Heart left ventricle (tissue), 16 donors: ENCODE results near the gene DYNC2H1. TPM values are rescaled to one million over a fixed set of nuclear protein-coding genes. Genes with fewer than 3 reads are reported as not detected.

Source experiments
- ATAC-seq, 4 donors: fragments of 200-7000 bp; cut with Tn5 transposase; one replicate each; pipeline ENCODE4 v1.9.1; 2020 to 2022; ENCODE audit warnings: moderate library complexity in 4 of 4, mild to moderate bottlenecking in 3 of 4, moderate number of reproducible peaks in 1 of 4
- DNase-seq, 5 donors: peaks; one replicate each; pipeline ENCODE4 v3.0.0-alpha.2; 2020
- H3K27ac ChIP-seq, 12 donors: fragments of 200-600 bp; sonication (generic) in 4 of 12; one replicate each; pipeline versions ENCODE4 v1.5.0 to v1.8.0; 2016 to 2022; ENCODE audit warnings: mild to moderate bottlenecking in 2 of 12
- H3K27me3 ChIP-seq, 9 donors: fragments of 200-600 bp; sonication (generic) in 2 of 9; one replicate each; pipeline versions ENCODE4 v1.5.1 to v1.8.0; 2016 to 2022; ENCODE audit warnings: mild to moderate bottlenecking in 3 of 9
- H3K36me3 ChIP-seq, 9 donors: fragments of 200-600 bp; sonication (generic) in 2 of 9; one replicate each; pipeline versions ENCODE4 v1.5.0 to v1.8.0; 2018 to 2022; ENCODE audit warnings: mild to moderate bottlenecking in 2 of 9
- H3K4me1 ChIP-seq, 12 donors: fragments of 200-600 bp; sonication (generic) in 4 of 12; one replicate each; pipeline versions ENCODE4 v1.5.0 to v1.8.0; 2016 to 2022; ENCODE audit warnings: mild to moderate bottlenecking in 3 of 12
- H3K4me3 ChIP-seq, 12 donors: fragments of 200-600 bp; sonication (generic) in 4 of 12; one replicate each; pipeline versions ENCODE4 v1.5.0 to v1.8.0; 2017 to 2022; ENCODE audit warnings: mild to moderate bottlenecking in 9 of 12, moderate library complexity in 4 of 12
- H3K9me3 ChIP-seq, 12 donors: fragments of 200-600 bp; sonication (generic) in 4 of 12; one replicate each; pipeline versions ENCODE4 v1.5.0 to v1.8.0; 2016 to 2022; ENCODE audit warnings: mild to moderate bottlenecking in 1 of 12
- POLR2A ChIP-seq, 2 donors: fragments of 450-650 bp; IDR thresholded peaks; one replicate each; pipeline ENCODE4 v1.6.1; 2017; ENCODE audit warnings: antibody characterized with exemption in 2 of 2, mild to moderate bottlenecking in 2 of 2, moderate library complexity in 2 of 2
- WGBS, 4 donors: extraction: QIAGEN DNeasy Blood & Tissue Kit in 2 of 4; methylation state at CpG; one replicate each; pipeline versions ENCODE4 v1.1.5 to v1.1.7; 2013 to 2018; 5-methylcytosine and 5-hydroxymethylcytosine counted together
- intact Hi-C, 10 donors: fragments of 100-400 bp; cut with DNase I; formaldehyde crosslinking; loops; one replicate each; pipeline versions ENCODE4 v1.11.1 to v1.14.2; 2022
- polyA plus RNA-seq, 2 donors: library from polyadenylated mRNA; stranded (reverse); fragments of 200-250 nt; gene quantifications; one replicate each; pipeline ENCODE4 v1.2.3, GENCODE V29; 2013
- total RNA-seq, 9 donors: library from RNA; depleted of rRNA in 2 of 9; stranded (reverse); fragments of >200 nt in 2 of 9; fragmentation: NEBNext Ultra II Directional in 3 of 9; extraction: Animal tissue kit (Norgen Biotek cat#: 25700) in 3 of 9; gene quantifications; one replicate each; pipeline versions ENCODE4 v1.1.0 to v1.2.4, GENCODE V29; 2016 to 2023
- TF ChIP-seq, protein P1 (sequence below), 12 donors: fragments of 200-600 bp; sonication (generic) in 4 of 12; IDR thresholded peaks; one replicate each; pipeline versions ENCODE4 v1.5.0 to v1.8.0; 2018 to 2022; ENCODE audit warnings: antibody characterized with exemption in 12 of 12, mild to moderate bottlenecking in 5 of 12
- donor health status: ischemic (EF 13 %, LVEDD 7.1; RV severe dilation, severe dysfunction).
- donor health status: healthy with polysubstance abuse.
- donor health status: DM: no; HTN: yes; CAD: no.
- donor health status: DM: no; HTN: no; CAD: no.
- donor health status: ischemic (EF 25% LVEDD 6.9; RV normal size, moderate dysfunction).
- donor health status: ischemic (EF 25% LVEDD 5.7; RV mildly dilated, moderate dysfunction).
- donor health status: healthy.
- donor health status: DM: yes; HTN: yes; CAD: no.
- donor health status: ischemic (EF 35%, LVEDD 5.7; RV mildly dilated, moderate dysfunction).
- donor health status: nonischemic (EF 11% LVEDD 7.7; RV severe dilation, severe dysfunction).
- donor health status: DM: yes; HTN: yes; CAD: no.
- donor health status: PGD.
- donor health status: ischemic (EF 29% LVEDD 5.4; RV normal size, mild dysfunction).
- donor health status: nonischemic (EF 23%, LVEDD 6.1; RV moderate dilation, normal function).

The DYNC2H1 gene
- total and polyA plus RNA-seq, 11 donors = 2.3 to 7.2 (median 3.7) TPM

DNA sequence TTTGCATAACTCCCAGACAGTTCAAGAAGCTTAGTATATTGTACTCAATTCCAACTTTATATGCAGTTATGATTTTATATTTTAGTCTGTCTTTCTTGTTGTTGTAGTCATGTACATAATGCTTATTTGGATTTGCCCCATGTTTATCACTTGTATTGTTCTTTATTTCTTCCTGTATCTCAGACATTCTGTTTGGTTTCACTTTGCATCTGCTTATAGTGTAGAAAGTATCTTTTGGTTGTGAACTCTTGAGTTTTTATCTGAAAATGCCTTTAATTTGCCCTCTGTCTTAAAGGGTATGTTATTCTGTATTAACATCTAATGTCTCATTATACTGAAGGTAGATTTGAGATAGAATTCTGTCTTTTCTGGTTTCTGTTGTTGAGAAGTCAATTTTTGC is 275.4 kb downstream of the DYNC2H1 start:
- Histone ChIP-seq H3K4me3 (no peak overlapping the region), H3K9me3 (peaks cover 0 to 5% (median 0%) of the 10 kb centered on the region in 12 donors), H3K36me3 (no peaks in the 10 kb centered on the region), H3K27me3 (no peaks in the 10 kb centered on the region), H3K4me1 (peaks cover 0 to 4% (median 0%) of the 10 kb centered on the region in 12 donors), H3K27ac (no peak overlapping the region)
- DNase-seq (no peak), ATAC-seq (no peak)
- intact Hi-C loops = no loop called here
- TF ChIP-seq POLR2A (IDR thresholded peaks at IDR 0.05) = no peak
- TF ChIP-seq, protein P1, sequence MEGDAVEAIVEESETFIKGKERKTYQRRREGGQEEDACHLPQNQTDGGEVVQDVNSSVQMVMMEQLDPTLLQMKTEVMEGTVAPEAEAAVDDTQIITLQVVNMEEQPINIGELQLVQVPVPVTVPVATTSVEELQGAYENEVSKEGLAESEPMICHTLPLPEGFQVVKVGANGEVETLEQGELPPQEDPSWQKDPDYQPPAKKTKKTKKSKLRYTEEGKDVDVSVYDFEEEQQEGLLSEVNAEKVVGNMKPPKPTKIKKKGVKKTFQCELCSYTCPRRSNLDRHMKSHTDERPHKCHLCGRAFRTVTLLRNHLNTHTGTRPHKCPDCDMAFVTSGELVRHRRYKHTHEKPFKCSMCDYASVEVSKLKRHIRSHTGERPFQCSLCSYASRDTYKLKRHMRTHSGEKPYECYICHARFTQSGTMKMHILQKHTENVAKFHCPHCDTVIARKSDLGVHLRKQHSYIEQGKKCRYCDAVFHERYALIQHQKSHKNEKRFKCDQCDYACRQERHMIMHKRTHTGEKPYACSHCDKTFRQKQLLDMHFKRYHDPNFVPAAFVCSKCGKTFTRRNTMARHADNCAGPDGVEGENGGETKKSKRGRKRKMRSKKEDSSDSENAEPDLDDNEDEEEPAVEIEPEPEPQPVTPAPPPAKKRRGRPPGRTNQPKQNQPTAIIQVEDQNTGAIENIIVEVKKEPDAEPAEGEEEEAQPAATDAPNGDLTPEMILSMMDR (IDR thresholded peaks at IDR 0.05) = no peak

DNA sequence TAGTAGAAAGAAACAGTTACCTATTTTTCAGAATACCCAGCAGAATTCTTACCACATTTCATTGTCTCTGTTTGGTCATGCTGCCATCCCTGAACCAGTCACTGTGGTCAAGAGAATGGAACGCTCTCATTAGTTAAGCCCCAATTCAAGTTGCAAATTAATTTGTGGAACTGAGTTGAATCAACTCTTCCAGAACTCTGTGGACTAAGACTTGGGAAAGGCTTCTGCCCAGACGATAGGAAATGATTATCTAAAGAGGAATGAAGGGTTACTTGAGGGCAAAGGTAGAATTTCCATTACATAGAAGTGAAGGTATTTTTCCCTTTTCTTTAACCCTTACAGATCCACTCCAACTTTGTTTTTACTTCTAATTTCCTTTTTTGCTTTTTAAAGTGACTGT is 286.4 kb downstream of the DYNC2H1 start:
- Histone ChIP-seq H3K27ac (no peak overlapping the region), H3K27me3 (no peaks in the 10 kb centered on the region), H3K36me3 (peaks cover 0 to 11% (median 0%) of the 10 kb centered on the region in 9 donors), H3K4me1 (no peaks in the 10 kb centered on the region), H3K9me3 (no peaks in the 10 kb centered on the region), H3K4me3 (no peak overlapping the region)
- intact Hi-C loops = no loop called here
- ATAC-seq (no peak), DNase-seq (no peak)
- WGBS, 4 donors = 47 to 54% (median 51%) methylated on average over 2 of the region's 2 CpGs
- TF ChIP-seq, protein P1 (IDR thresholded peaks at IDR 0.05) = no peak
- TF ChIP-seq POLR2A (IDR thresholded peaks at IDR 0.05) = no peak

DNA sequence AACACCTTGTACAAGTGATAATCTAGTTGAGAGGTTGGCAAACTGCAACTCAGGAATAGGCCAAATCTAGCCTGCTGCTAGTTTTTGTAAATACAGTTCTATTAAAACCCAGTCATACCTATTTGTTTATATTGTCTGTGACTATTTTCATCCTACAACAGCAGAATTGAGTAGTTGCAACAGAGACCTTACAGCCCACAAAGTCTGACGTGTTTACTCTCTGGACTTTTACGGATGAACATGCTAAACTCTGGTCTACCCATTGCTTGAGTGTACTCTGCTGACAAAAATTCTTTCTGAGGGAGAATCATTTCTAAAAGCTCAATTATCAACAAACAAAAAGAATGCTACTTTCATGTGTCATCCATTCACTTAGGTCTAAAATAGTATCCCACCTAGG is 287.0 kb downstream of the DYNC2H1 start:
- Histone ChIP-seq H3K4me3 (no peak overlapping the region), H3K27ac (no peak overlapping the region), H3K36me3 (peaks cover 0 to 17% (median 0%) of the 10 kb centered on the region in 9 donors), H3K27me3 (no peaks in the 10 kb centered on the region), H3K4me1 (no peaks in the 10 kb centered on the region), H3K9me3 (peaks cover 0 to 4% (median 0%) of the 10 kb centered on the region in 12 donors)
- intact Hi-C loops = no loop called here
- TF ChIP-seq, protein P1 (IDR thresholded peaks at IDR 0.05) = no peak
- TF ChIP-seq POLR2A (IDR thresholded peaks at IDR 0.05) = no peak
- ATAC-seq (no peak), DNase-seq (no peak)
- 93 to 97% (median 96%) methylated on average over 2 of the region's 2 CpGs for WGBS, 4 donors

DNA sequence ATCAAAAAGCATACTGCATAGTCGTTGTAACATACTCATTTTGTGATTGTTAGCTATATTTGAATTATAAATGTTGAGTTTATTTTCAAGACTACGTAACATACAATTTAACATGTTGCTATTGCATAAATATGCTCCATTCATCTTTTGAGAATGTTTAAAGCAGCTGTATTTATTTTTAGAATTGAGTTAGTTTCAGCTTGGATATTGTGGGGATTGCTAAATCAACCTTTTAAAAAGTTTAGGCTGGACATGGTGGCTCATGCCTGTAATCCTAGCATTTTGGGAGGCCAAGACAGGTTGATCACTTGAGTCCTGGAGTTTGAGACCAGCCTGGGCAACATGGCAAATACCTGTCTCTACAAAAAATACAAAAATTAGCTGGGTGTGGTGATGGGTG is 288.1 kb downstream of the DYNC2H1 start:
- intact Hi-C loops = no loop called here
- DNase-seq (no peak), ATAC-seq (no peak)
- Histone ChIP-seq H3K36me3 (peaks cover 0 to 21% (median 0%) of the 10 kb centered on the region in 9 donors), H3K9me3 (peaks cover 0 to 6% (median 0%) of the 10 kb centered on the region in 12 donors), H3K4me1 (no peaks in the 10 kb centered on the region), H3K4me3 (no peak overlapping the region), H3K27me3 (no peaks in the 10 kb centered on the region), H3K27ac (no peak overlapping the region)
- 44 to 90% (median 65%) methylated on average over 2 of the region's 2 CpGs for WGBS, 4 donors
- TF ChIP-seq, protein P1 (IDR thresholded peaks at IDR 0.05) = no peak
- TF ChIP-seq POLR2A (IDR thresholded peaks at IDR 0.05) = no peak
